Measurements from ENCODE around the gene NACAD.
"Not testable (repeated sequence)": the region's sequence is repeated elsewhere in the genome, so short reads cannot be mapped to it uniquely, and the experiment has no call there.

The NACAD gene

GRCh38 chr7:45050198-45050597, 38.6 kb downstream of the NACAD start:
- DNase-seq = no peak

GRCh38 chr7:45048748-45049147, 40.0 kb downstream of the NACAD start:
- no peak for DNase-seq

GRCh38 chr7:45044338-45044737, 44.4 kb downstream of the NACAD start:
- no peak for DNase-seq

- no peak for DNase-seq
Observed at GRCh38 chr7:45039106-45039505, 49.7 kb downstream of the NACAD start.

- no peak for DNase-seq
Observed at GRCh38 chr7:45037876-45038275, 50.9 kb downstream of the NACAD start.

GRCh38 chr7:45036796-45037195, 52.0 kb downstream of the NACAD start:
- DNase-seq = no peak

GRCh38 chr7:45036317-45036716, 52.5 kb downstream of the NACAD start:
- DNase-seq = no peak

- no peak for DNase-seq
Observed at GRCh38 chr7:45035893-45036292, 52.9 kb downstream of the NACAD start.

GRCh38 chr7:45035371-45035770, 53.4 kb downstream of the NACAD start:
- no peak for DNase-seq

- not testable (repeated sequence) for DNase-seq
Observed at GRCh38 chr7:45034710-45035109, 54.1 kb downstream of the NACAD start.

- no peak for DNase-seq
Observed at GRCh38 chr7:45033931-45034290, 54.9 kb downstream of the NACAD start.

GRCh38 chr7:45033261-45033930, 55.4 kb downstream of the NACAD start:
- no peak for DNase-seq

GRCh38 chr7:45032421-45032820, 56.3 kb downstream of the NACAD start:
- DNase-seq = no peak

- DNase-seq = no peak
Observed at GRCh38 chr7:45031829-45032228, 56.9 kb downstream of the NACAD start.

Measured in T1000 (cell line).